ENCODE measurements around the gene CADM1. TPM values are rescaled to one million over a fixed set of nuclear protein-coding genes. Genes with fewer than 3 reads are reported as not detected.

Gene CADM1
- total RNA-seq, 1 experiment from 2014 or later = 62.4 TPM

DNA sequence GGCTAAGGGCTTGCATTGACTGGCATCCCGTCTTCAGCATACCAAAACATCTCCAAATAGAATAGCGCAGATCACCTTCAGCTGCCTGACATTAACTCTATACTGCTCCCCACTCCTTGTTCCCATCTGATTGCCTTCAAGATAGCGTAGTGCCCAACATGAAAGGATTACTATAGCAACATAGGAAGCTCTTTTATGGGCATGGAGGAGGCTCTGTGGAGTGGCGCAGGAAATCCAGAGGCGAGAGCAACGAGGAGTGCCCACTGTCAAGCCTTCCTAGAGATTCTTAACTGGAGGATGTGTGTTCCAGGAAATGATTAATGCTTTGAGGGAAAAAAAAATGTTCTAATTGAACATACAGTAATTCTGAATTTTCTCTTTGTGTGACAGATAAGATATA is 213.3 kb downstream of the CADM1 start:
- no peak for DNase-seq (ENCODE audit: low read depth, low spot score)
- in situ Hi-C loops (cut with HindIII; ENCODE audit: low pct_unique_long_range_greater_than_20kb, low sequenced_read_pairs) = no loop called here

DNA sequence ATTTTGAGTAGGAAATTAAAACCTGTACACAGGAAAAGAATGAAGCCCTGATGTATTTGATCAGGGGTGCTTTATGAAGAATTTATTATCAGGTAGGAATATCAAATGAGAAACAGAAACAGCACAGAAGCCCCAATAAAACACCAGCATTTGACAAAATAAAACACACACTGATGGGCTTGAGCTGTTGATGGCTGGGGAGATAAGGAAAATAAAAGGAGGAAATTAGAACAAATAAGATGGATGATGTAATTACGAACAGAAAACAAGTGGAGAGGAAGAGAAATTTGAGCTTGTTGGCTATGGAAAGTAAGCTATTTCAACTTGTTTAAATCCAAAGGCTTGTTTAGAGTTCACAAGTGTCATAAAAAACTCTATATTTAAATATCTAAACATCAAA is 213.7 kb downstream of the CADM1 start:
- in situ Hi-C loops (cut with HindIII; ENCODE audit: low pct_unique_long_range_greater_than_20kb, low sequenced_read_pairs) = no loop called here
- no peak for DNase-seq (ENCODE audit: low read depth, low spot score)

DNA sequence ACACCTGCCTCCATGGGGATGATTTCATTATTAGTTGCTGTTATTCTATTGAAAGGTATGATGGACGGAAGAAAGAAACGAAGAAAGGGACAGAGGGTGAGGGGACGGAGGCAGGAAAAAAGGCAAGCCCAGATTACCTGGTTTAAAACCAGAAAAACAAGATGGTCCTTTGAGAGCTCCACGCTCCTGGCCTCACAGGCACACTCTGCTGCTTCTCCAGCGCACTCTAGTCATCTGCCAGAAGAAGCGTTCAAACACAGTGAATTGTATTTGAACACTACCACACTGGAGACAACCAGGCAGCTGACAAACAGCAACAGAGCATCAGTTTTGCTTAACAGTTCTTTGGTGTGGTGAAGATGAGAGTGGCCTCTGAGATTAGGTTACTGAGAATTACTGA is 216.9 kb downstream of the CADM1 start:
- in situ Hi-C loops (cut with HindIII; ENCODE audit: low pct_unique_long_range_greater_than_20kb, low sequenced_read_pairs) = no loop called here

DNA sequence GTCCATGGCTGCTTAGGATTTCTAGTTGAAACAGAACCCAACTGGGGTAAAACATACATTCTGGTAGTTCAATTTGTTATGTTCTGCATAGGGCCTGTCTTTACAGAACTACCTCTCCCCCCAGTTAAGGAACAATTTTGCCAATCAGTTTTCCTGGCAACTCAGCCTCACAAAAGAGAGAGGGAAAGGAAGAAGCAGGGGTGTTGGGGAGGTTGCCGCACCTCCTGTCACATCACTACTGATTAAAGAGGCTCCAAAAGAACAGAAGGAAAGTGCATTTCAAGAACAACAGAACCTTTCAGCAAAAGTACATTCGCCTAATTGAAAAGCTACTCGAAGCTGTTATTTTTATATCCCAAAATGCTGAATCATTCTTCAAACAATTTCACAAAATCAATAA is 217.6 kb downstream of the CADM1 start:
- in situ Hi-C loops (cut with HindIII; ENCODE audit: low pct_unique_long_range_greater_than_20kb, low sequenced_read_pairs) = no loop called here
- no peak for DNase-seq (ENCODE audit: low read depth, low spot score)

More for the DNA sequence above, 216.9 kb downstream of the CADM1 start:
- DNase-seq (ENCODE audit: low read depth, low spot score) = no peak

DNA sequence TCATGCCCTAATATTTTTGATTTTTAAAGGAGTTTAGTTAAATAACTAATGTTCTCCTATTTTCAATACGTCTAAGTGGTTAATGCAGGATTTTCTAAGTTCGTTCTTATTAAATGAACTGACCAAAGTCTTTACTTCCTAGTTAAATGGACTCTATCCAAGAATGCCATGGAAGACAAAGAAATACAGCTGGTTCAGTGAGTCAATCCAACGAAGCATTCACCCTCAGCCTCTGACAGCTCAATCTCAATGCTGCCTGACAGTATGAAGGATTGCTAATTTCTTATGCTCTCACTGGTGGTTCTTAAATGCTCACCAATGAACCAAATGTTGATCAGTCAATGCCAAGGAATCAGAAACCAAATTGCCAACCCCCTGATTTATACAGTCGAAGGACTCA is 219.4 kb downstream of the CADM1 start:
- no peak for DNase-seq (ENCODE audit: low read depth, low spot score)
- in situ Hi-C loops (cut with HindIII; ENCODE audit: low pct_unique_long_range_greater_than_20kb, low sequenced_read_pairs) = no loop called here

DNA sequence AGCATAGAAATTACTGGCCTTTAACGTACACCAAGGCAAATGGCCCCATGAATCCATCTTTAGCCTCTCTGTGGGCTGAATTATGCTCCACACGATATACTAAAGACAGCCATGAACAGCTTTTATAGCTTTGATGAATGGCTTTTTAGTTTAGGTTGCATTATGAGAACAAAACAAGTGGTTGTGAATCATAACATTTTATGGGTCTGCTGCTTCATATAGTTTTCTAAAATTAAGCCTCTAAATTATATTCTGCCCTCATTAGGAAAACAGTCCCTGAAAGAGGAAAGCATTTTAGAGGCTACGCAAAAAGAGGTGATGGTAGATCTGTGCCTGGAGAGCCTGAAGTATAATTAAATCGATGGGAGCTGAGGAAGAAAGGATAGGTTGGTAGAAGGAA is 221.3 kb downstream of the CADM1 start:
- DNase-seq (ENCODE audit: low read depth, low spot score) = no peak
- in situ Hi-C loops (cut with HindIII; ENCODE audit: low pct_unique_long_range_greater_than_20kb, low sequenced_read_pairs) = no loop called here

DNA sequence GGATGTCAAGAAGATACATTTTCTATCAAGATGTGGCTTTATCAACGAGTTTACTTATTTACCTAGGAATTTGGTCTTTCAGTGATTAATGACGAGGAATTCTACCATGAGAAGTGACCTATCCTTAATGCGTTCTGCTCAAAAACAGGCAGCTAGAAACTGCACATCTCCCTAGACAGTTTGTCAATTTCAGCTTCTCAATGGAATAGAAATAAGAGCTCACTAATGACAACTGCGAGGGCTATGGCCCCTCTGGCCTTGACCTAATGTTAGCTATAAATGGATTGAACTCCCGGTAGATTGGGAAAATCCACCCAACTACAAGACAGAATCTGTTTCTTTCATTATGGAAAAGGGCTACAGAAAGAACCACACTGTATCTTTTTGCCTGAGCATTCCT is 223.4 kb downstream of the CADM1 start:
- no peak for DNase-seq (ENCODE audit: low read depth, low spot score)
- in situ Hi-C loops (cut with HindIII; ENCODE audit: low pct_unique_long_range_greater_than_20kb, low sequenced_read_pairs) = no loop called here

DNA sequence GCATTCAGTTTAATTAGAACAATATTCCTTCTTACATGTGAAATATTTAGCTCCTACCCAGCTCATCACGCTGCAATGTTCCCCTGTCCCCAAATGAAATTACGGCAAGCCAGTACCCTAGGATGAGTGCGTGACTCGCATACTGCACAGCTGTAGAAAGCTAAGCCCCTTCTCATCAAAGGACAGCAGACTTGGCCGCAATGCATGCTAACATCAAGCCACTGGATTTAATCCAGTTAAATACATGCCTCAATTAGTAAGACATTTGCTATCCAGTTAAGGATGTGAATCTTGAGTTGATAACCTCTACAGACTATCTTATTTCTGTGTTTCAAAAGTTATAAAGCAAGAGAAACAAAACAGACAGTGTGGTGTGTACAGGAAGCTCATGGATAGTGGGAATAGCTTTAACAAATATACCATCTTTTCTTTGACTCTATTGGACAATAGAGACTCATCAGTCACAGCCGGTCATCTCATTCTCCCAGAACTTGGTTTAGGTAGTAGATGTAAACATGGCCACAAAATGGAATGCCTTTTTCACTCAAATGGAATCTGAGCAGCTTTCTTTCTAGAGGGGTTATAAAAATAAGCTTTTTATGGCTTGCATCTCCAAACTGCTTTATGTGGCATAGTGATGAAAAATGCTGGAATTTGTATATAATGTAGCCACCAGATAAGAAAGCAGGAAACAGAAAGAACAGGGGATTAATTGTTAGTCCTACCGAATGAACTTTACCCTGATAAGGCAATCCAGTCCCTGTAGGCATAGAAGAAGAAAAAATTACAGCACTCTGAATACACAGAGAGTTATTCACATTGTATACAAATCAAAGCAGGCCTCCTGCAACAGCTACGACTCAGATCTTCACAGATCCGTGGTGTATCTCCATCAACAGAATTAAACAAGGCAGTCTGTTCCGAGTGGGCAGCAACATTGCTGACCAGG is 224.1 kb downstream of the CADM1 start:
- in situ Hi-C loops (cut with HindIII; ENCODE audit: low pct_unique_long_range_greater_than_20kb, low sequenced_read_pairs) = no loop called here
- DNase-seq (ENCODE audit: low read depth, low spot score) = peak; percentile 58

DNA sequence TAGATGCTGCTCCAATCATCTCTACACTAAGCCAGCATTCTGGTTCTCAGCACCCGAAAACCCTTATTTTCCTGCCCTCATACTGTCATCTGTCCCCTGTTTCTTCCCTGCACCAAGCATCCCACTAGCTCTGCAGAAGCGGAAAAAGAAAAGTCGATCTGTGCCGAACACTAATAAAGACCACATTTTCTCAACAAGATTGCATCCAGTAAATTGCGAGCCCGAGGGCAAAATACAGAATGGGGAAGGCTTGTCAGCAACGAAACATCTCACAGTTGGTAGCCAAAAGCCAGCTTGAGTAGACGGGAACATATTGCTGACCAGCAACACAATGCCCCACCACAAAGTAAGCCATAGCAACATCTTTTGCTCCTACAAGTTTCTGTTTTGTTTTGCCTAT is 227.4 kb downstream of the CADM1 start:
- DNase-seq (ENCODE audit: low read depth, low spot score) = no peak
- in situ Hi-C loops (cut with HindIII; ENCODE audit: low pct_unique_long_range_greater_than_20kb, low sequenced_read_pairs) = no loop called here

DNA sequence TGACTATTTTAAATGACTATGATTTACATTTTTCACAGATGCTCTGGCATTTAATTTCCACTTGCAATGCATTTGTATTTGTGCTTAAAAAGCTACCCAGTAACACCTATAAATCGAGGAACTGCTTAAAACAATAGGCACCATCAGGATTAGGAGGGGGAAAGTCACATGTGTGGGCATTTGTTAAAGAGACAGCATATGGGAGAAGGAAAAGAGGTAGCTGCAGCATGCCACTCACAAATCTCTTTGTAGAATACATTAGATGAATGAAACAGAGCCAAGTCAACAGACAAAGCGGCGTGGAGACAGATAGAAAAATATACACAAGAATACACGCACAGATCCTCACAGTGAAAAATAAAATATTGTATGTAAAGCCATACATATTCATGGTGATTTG is 228.0 kb downstream of the CADM1 start:
- in situ Hi-C loops (cut with HindIII; ENCODE audit: low pct_unique_long_range_greater_than_20kb, low sequenced_read_pairs) = no loop called here
- DNase-seq (ENCODE audit: low read depth, low spot score) = no peak

DNA sequence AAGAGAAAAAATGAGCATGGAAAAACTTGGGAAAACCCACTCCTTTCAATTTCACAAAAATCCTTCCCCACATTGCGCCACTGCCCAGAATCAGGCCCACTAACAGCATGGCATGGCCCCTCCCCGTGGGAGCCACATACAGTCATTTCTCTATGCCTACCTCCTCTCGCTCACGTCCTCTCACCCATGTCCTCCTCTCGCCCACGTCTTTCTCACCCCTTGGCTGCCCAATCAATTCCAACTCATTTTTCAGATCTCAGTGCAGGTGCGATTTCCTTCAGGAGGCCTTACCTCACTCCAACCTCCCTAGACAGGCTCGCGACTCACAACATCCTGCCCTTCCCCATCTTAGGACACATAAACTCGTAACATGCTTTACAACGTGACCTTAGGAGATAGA is 229.2 kb downstream of the CADM1 start:
- in situ Hi-C loops (cut with HindIII; ENCODE audit: low pct_unique_long_range_greater_than_20kb, low sequenced_read_pairs) = no loop called here
- no peak for DNase-seq (ENCODE audit: low read depth, low spot score)

DNA sequence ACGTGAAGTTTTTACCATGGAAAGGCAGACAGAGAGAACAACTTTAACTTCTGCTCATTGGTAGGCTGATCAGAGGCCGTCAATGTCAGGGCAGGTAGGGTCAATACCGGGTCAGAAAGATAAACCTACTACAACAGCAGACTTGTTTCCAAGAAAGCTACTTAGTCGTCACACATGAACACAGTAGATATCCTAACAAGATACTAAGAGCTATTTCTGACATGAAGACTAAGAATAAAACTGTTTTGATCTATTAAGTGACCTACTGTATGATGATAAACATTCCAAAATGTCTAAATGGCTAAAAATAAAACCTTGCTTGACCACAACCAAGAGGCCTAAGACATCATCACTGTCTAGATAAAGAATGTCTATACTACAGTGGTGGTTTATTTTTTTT is 231.3 kb downstream of the CADM1 start:
- no peak for DNase-seq (ENCODE audit: low read depth, low spot score)
- in situ Hi-C loops (cut with HindIII; ENCODE audit: low pct_unique_long_range_greater_than_20kb, low sequenced_read_pairs) = no loop called here

DNA sequence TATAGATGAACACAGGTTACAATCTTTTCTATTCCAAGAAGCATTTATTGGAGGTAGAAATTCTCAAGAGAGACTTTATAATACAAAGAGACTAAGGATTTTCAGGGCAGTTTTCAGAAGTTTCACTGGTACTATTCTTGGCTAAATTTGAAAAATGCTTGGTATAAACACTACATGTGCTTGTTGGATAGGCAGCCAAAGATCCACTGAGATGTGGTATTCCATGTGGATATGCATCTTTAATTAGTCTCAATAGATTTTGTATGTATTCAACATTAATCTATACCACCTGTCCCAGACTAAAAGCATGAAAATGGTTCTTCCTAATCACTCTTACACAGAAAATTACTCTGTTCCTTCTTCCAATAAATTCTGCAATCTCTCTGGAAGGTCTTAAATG is 232.6 kb downstream of the CADM1 start:
- DNase-seq (ENCODE audit: low read depth, low spot score) = no peak
- in situ Hi-C loops (cut with HindIII; ENCODE audit: low pct_unique_long_range_greater_than_20kb, low sequenced_read_pairs) = no loop called here

DNA sequence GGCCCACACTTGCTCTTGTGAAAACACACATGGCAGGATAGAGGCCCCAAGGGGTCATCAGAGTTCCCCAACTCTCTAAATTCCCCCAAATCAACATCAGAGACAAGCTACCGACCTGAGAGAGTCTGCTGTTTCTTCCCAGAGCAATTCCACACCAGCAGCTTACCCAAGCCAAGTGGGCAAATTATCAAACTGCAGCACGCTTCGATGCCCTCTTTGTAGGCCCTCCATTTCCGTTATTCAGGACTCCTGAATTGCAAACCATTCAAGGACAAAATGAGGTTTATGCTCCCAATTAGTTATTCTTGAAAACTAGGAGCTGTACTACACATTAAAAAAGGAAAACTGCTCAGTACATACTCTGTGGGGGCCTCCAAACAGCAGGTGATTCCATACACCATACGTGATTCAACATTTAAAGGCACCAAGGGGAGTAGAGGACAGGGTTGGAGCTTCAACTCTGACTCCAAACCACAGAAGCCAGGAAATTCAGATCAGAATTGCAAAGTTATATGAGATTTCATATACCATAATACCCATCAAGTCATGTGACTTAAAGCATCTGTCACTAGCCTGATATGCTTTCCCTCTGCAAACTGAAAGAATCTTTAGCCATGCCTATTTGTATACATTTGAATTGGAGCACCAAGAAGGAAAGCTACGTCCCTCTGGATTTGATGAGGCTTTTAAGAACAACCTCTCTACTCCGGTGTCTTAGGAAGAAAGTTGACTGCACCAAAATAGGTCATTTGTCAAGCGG is 234.8 kb downstream of the CADM1 start:
- in situ Hi-C loops (cut with HindIII; ENCODE audit: low pct_unique_long_range_greater_than_20kb, low sequenced_read_pairs) = no loop called here
- no peak for DNase-seq (ENCODE audit: low read depth, low spot score)

DNA sequence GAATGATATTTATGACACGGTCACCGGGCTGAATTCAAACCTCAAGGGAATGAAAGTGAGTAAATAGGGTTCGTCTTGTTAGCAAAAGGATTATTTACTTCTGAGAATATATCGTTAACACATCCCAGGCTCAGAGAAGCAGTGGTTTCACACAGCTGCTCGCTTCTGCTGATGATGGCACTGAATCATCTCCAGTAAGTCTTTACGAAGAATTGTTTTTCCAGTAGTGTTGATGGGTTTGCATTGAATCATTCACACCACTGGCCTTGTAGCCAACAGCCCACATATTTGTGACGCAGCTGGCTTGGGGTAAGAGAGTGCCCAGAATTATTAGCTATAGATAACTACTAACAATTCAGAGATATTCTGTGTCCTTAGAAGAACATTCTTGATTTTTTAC is 236.3 kb downstream of the CADM1 start:
- DNase-seq (ENCODE audit: low read depth, low spot score) = no peak
- in situ Hi-C loops (cut with HindIII; ENCODE audit: low pct_unique_long_range_greater_than_20kb, low sequenced_read_pairs) = no loop called here

DNA sequence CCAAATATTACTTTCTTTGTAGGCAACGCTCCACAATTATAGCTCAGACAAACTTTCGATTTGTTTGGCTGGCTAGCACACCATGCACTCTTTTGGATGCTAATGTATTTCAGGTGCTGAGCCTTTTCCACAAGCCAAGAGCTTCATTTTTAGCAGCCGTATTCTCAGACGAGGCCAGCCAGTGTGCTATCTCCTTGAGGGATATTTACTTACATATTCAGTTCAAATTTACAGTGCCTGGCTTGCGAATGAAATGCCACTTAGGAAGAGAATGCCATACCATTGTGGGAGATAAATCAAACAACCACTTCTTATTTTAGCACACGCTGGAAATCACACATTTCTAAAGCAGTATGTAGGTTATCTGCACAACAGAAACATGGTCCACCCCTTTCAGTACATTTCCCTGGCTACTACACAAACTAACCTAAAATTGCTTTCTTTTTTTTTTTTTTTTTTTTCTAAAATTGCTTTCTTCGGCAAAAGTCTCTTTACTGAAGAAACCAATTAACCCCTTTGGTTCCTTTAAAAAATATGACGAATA is 236.9 kb downstream of the CADM1 start:
- in situ Hi-C loops (cut with HindIII; ENCODE audit: low pct_unique_long_range_greater_than_20kb, low sequenced_read_pairs) = no loop called here
- DNase-seq (ENCODE audit: low read depth, low spot score) = no peak

DNA sequence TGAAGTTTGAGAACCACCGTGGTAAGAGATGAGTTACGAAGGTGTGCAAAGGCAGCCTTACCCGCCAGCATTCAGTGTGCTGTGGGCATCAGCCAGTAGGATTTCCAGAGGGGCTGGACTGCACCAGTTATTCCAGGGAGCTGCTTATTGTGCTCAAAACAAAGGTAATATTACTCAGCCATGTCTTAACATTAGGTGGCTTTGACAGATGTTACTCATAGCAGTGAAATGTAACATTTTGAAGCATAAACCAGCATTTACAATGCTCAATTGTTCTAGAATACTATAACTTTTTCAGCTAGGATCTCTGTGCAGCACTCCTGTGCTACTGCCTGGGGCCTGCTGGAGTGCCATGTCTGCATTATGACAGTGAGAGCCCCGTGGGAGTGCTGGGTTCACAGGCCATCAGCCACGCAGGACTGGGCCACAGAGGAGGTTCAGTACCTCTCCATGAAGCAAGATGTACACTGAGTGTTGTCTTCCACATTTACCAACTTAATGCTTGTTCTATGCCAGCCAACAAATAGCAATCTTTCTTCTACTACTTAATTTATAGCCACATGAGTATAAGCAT is 238.1 kb downstream of the CADM1 start:
- in situ Hi-C loops (cut with HindIII; ENCODE audit: low pct_unique_long_range_greater_than_20kb, low sequenced_read_pairs) = no loop called here
- peak; percentile 11 for DNase-seq (ENCODE audit: low read depth, low spot score)

Data from SK-MEL-5 (cell line).